Left hindlimb (tissue), 1 donor: ENCODE data around the gene CST9L.
"Not testable (repeated sequence)": the region's sequence is repeated elsewhere in the genome, so short reads cannot be mapped to it uniquely, and the experiment has no call there.

Experiments used
- DNase-seq: peaks from one replicate; pipeline ENCODE4 v3.0.0-alpha.2; 2018

The CST9L gene

GRCh38 chr20:23585808-23586734 is 17.8 kb upstream of the CST9L start:
- DNase-seq, result no peak

- no peak for DNase-seq
Measured at GRCh38 chr20:23585449-23585807, 17.1 kb upstream of the CST9L start.

GRCh38 chr20:23584434-23585199 is 16.3 kb upstream of the CST9L start:
- DNase-seq, result no peak

GRCh38 chr20:23583526-23583925 is 15.2 kb upstream of the CST9L start:
- DNase-seq, result no peak

GRCh38 chr20:23582293-23582692 is 14.0 kb upstream of the CST9L start:
- DNase-seq, result no peak

- DNase-seq, result not testable (repeated sequence)
Measured at GRCh38 chr20:23581833-23582232, 13.5 kb upstream of the CST9L start.

GRCh38 chr20:23574977-23575376 is 6.7 kb upstream of the CST9L start:
- DNase-seq, result no peak

GRCh38 chr20:23570178-23570760 is 2.0 kb upstream of the CST9L start:
- DNase-seq, result no peak

GRCh38 chr20:23569570-23569969 is 1.3 kb upstream of the CST9L start:
- DNase-seq, result no peak

GRCh38 chr20:23568971-23569330 is 667 bp upstream of the CST9L start:
- DNase-seq, result no peak

- DNase-seq, result no peak
Measured at GRCh38 chr20:23566199-23566932, 1.9 kb downstream of the CST9L start.

- DNase-seq, result no peak
Measured at GRCh38 chr20:23565503-23566045, 2.7 kb downstream of the CST9L start.

GRCh38 chr20:23564927-23565326 is 3.4 kb downstream of the CST9L start:
- DNase-seq, result no peak

- no peak for DNase-seq
Measured at GRCh38 chr20:23562721-23563342, 5.5 kb downstream of the CST9L start.

GRCh38 chr20:23554401-23554800 is 13.9 kb downstream of the CST9L start:
- no peak for DNase-seq

- DNase-seq, result no peak
Measured at GRCh38 chr20:23551786-23552185, 16.5 kb downstream of the CST9L start.

GRCh38 chr20:23551383-23551782 is 16.9 kb downstream of the CST9L start:
- DNase-seq, result no peak

GRCh38 chr20:23550227-23550626 is 18.1 kb downstream of the CST9L start:
- DNase-seq, result no peak

- DNase-seq, result no peak
Measured at GRCh38 chr20:23548408-23548807, 19.9 kb downstream of the CST9L start.

- no peak for DNase-seq
Measured at GRCh38 chr20:23547613-23548012, 20.7 kb downstream of the CST9L start.

- no peak for DNase-seq
Measured at GRCh38 chr20:23546435-23547144, 21.7 kb downstream of the CST9L start.

GRCh38 chr20:23544133-23544532 is 24.2 kb downstream of the CST9L start:
- DNase-seq, result no peak
